GM12878 (cell line): ENCODE data around the gene ALG5. TPM values are rescaled to one million over a fixed set of nuclear protein-coding genes. Genes with fewer than 3 reads are reported as not detected.

Experiments used
- ATAC-seq: fragments of 200-7000 bp; cut with Tn5 transposase; 3 replicates; pipeline ENCODE4 v1.9.1; 2020; ENCODE audit warnings: mild to moderate bottlenecking, moderate library complexity
- BruUV-seq: library from RNA; stranded (reverse); fragments of 400-500 nt; replicated peaks from 2 replicates; lab custom pipeline; 2021; lab: Mats Ljungman, UMichigan
- CTCF ChIA-PET: fragments of 300-600 bp; sonication (Branson Sonifier 250); formaldehyde crosslinking; extraction: SDS; loops from one replicate; lab custom pipeline; 2021; ENCODE audit warnings: inconsistent platforms; lab: Yijun Ruan, JAX
- POLR2A ChIA-PET: fragments of 350-600 bp; formaldehyde crosslinking; extraction: SDS; loops from one replicate; lab custom pipeline; 2021; ENCODE audit warnings: inconsistent platforms; lab: Charles Lee
- RAD21 ChIA-PET: fragments of 300-600 bp; sonication (Branson Sonifier 250); formaldehyde crosslinking; loops from one replicate; lab custom pipeline; 2023; ENCODE audit warnings: antibody characterized with exemption; ENCODE audit not compliant: unreplicated experiment; lab: Charles Lee
- SMC1A ChIA-PET: fragments of 300-600 bp; sonication (Branson Sonifier 250); formaldehyde crosslinking; loops from one replicate; lab custom pipeline; 2023; ENCODE audit not compliant: unreplicated experiment, uncharacterized antibody; lab: Charles Lee
- DNase-seq: peaks from one replicate; pipeline ENCODE4 v3.0.0-alpha.2; 2011; ENCODE audit warnings: low read depth, low spot score
- FAIRE-seq: peaks from 3 replicates; lab custom pipeline; 2011; peaks lifted over from hg19 to GRCh38; lab: Jason Lieb, UNC
- H2AFZ ChIP-seq: 2 replicates; pipeline ENCODE4 v1.6.0; 2011; ENCODE audit warnings: low read depth, low read length, control low read depth; ENCODE audit not compliant: control insufficient read depth
- H3K27ac ChIP-seq: 2 replicates; pipeline ENCODE4 v1.5.1; 2011; ENCODE audit warnings: control low read depth; ENCODE audit not compliant: control insufficient read depth, insufficient read depth
- H3K27me3 ChIP-seq, 2 experiments: replicated peaks in 1 of 2; 2 replicates each; pipeline versions ENCODE4 v1.6.0 to v1.6.1; 2011; ENCODE audit warnings: low read length in 1 of 2; ENCODE audit not compliant: control insufficient read depth in 2 of 2, insufficient read depth in 2 of 2
- H3K36me3 ChIP-seq, 2 experiments: 2 replicates each; pipeline ENCODE4 v1.5.1; 2011; ENCODE audit warnings: low read length in 1 of 2; ENCODE audit not compliant: control insufficient read depth in 2 of 2, insufficient read depth in 2 of 2
- H3K4me1 ChIP-seq: 2 replicates; pipeline ENCODE4 v1.6.1; 2011; ENCODE audit warnings: mild to moderate bottlenecking, low read length, moderate library complexity, mixed read lengths; ENCODE audit not compliant: control insufficient read depth, insufficient read depth
- H3K4me2 ChIP-seq: 2 replicates; pipeline ENCODE4 v1.6.0; 2011; ENCODE audit warnings: control low read depth; ENCODE audit not compliant: control insufficient read depth, insufficient read depth
- H3K4me3 ChIP-seq: fragments of 200-600 bp; sonication (generic); 2 replicates; pipeline ENCODE4 v1.5.1; 2016
- H3K79me2 ChIP-seq: 2 replicates; pipeline ENCODE4 v1.6.0; 2011; ENCODE audit warnings: low read length; ENCODE audit not compliant: control insufficient read depth, insufficient read depth
- H3K9ac ChIP-seq: 2 replicates; pipeline ENCODE4 v1.8.0; 2011; ENCODE audit warnings: low read length, control low read depth, mixed read lengths; ENCODE audit not compliant: control insufficient read depth, insufficient read depth
- H3K9me3 ChIP-seq: replicated peaks from 3 replicates; pipeline ENCODE4 v1.5.1; 2011; ENCODE audit warnings: mild to moderate bottlenecking, low read length; ENCODE audit not compliant: control insufficient read depth, insufficient read depth
- H4K20me1 ChIP-seq: 2 replicates; pipeline ENCODE4 v1.6.0; 2011; ENCODE audit not compliant: control insufficient read depth, insufficient read depth
- CHD2 ChIP-seq: IDR thresholded peaks from 2 replicates; pipeline ENCODE4 v1.6.1; 2011; ENCODE audit warnings: low read depth, low read length, improper control_type of control experiment, borderline replicate concordance
- FOXM1 ChIP-seq: IDR thresholded peaks from 2 replicates; pipeline ENCODE4 v1.6.1; 2012; ENCODE audit warnings: low read depth, mild to moderate bottlenecking, inconsistent platforms, low read length, moderate library complexity
- NR2C1 ChIP-seq: fragments of 450-650 bp; IDR thresholded peaks from 2 replicates; pipeline ENCODE4 v1.6.1; 2017; ENCODE audit warnings: antibody characterized with exemption, mild to moderate bottlenecking, moderate library complexity
- PAX5 ChIP-seq: IDR thresholded peaks from 2 replicates; pipeline ENCODE4 v1.6.1; 2011; ENCODE audit warnings: low read depth, low read length, borderline replicate concordance
- PML ChIP-seq: IDR thresholded peaks from 2 replicates; pipeline ENCODE4 v1.6.1; 2012; ENCODE audit warnings: low read length, inconsistent platforms
- RFX5 ChIP-seq: IDR thresholded peaks from 2 replicates; pipeline ENCODE4 v1.6.1; 2011; ENCODE audit warnings: low read depth, low read length, improper control_type of control experiment
- YY1 ChIP-seq: IDR thresholded peaks from 2 replicates; pipeline ENCODE4 v1.6.1; 2011; ENCODE audit warnings: low read depth, mild to moderate bottlenecking, low read length
- ZNF217 ChIP-seq: fragments of 450-650 bp; IDR thresholded peaks from 2 replicates; pipeline ENCODE4 v1.6.1; 2017; ENCODE audit warnings: antibody characterized with exemption, mild to moderate bottlenecking
- WGBS: methylation state at CpG from one replicate; pipeline ENCODE4 v1.1.6; 2016; ENCODE audit warnings: low lambda C conversion rate; ENCODE audit not compliant: insufficient replicate concordance, insufficient coverage; ENCODE audit errors: missing lambda C conversion rate; 5-methylcytosine and 5-hydroxymethylcytosine counted together
- in situ Hi-C: fragments of 300-500 bp; cut with MboI; formaldehyde crosslinking; loops from 9 replicates; pipeline ENCODE4 v1.14.3; 2018; ENCODE audit warnings: mixed read lengths
- intact Hi-C: fragments of 100-400 bp; cut with micrococcal nuclease; formaldehyde crosslinking; loops from one replicate; pipeline ENCODE4 v1.14.2; 2022; ENCODE audit not compliant: unreplicated experiment
- polyA plus RNA-seq, 11 experiments: library from polyadenylated mRNA; depleted of rRNA in 4 of 11; unstranded in 6 of 11; stranded (reverse) in 5 of 11; fragments of >200 nt; fragmentation: Nextera tagmentation in 4 of 11; fragmentation: Illumina TruSeq in 1 of 11; extraction: Ambion mirVana in 4 of 11; extraction: Trizol in 1 of 11; gene quantifications; 1 replicate in 1 of 11; 2 replicates in 10 of 11; pipeline versions ENCODE4 v1.2.1 to v1.2.3, GENCODE V29; 2011 to 2016; ENCODE audit warnings: inconsistent platforms in 2 of 11, missing spikeins in 2 of 11, low read depth in 1 of 11
- total RNA-seq, 4 experiments: library from RNA; depleted of rRNA in 3 of 4; stranded (reverse); fragments of >200 nt in 3 of 4; fragmentation: Illumina TruSeq in 1 of 4; extraction: Trizol in 1 of 4; gene quantifications; 2 replicates each; pipeline versions ENCODE4 v1.2.1 to v1.2.3, GENCODE V29; 2013 to 2021
- TF ChIP-seq, protein P1 (sequence below): fragments of 450-650 bp; IDR thresholded peaks from 2 replicates; pipeline ENCODE4 v1.6.1; 2016; ENCODE audit warnings: mild to moderate bottlenecking

Gene ALG5
- total and polyA plus RNA-seq, 10 of the 15 experiments (the other 5 are each of a cell fraction or from before 2014, with no cell fraction given) = 23.9 to 82.2 (median 42.5) TPM

DNA sequence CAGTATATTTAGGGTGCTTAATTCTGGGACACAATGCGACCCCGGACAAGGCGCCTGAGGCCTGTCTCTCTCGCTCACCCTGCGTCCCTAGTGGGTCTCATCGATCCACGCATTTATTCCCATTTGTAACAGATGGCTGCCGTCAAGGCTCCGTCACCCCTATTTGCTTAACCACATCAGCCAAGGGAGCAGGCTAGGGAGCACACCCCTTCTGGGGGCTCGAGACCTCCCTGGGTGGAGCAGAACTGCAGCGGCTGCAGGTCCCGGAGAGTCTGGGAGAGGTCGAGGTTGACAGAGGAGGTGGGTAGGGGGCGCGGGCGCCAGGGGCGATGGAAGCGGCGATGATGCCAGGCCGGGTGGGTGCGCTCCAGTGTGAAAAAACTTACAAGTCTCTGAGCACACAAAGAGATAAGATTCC, 507 bp downstream of the ALG5 start:
- DNase-seq (no peak), FAIRE-seq (no peak), ATAC-seq (peak; percentile 1; the same call in 1 of the 3 replicates)
- in situ Hi-C loops = no loop called here
- Histone ChIP-seq H4K20me1 (no peaks in the 10 kb centered on the region), H3K36me3 (peaks cover 0 to 6% of the 10 kb centered on the region in 2 experiments; a peak in 2 of 4 replicates), H3K79me2 (peaks cover 50% of the 10 kb centered on the region), H3K27me3 (no peaks in the 10 kb centered on the region), H3K9me3 (no peaks in the 10 kb centered on the region), H3K27ac (peak overlapping the region; percentile 92), H3K4me2 (peak overlapping the region; percentile 83), H3K4me3 (peak overlapping the region; percentile 100), H3K9ac (peak overlapping the region; percentile 86), H3K4me1 (peaks cover 4% of the 10 kb centered on the region; the same call in 1 of the 2 replicates), H2AFZ (peak overlapping the region; percentile 74)
- TF ChIP-seq NR2C1 (no peak), ZNF217 (no peak), CHD2 (no peak), FOXM1 (no peak), PML (no peak), YY1 (no peak), RFX5 (no peak), PAX5 (no peak)
- TF ChIP-seq, protein P1, sequence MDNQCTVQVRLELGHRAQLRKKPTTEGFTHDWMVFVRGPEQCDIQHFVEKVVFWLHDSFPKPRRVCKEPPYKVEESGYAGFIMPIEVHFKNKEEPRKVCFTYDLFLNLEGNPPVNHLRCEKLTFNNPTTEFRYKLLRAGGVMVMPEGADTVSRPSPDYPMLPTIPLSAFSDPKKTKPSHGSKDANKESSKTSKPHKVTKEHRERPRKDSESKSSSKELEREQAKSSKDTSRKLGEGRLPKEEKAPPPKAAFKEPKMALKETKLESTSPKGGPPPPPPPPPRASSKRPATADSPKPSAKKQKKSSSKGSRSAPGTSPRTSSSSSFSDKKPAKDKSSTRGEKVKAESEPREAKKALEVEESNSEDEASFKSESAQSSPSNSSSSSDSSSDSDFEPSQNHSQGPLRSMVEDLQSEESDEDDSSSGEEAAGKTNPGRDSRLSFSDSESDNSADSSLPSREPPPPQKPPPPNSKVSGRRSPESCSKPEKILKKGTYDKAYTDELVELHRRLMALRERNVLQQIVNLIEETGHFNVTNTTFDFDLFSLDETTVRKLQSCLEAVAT = no peak
- ChIA-PET CTCF (interaction anchor here (1.3 to 1.9 kb wide), 2 partner anchors 17 to 140 kb away, joined by 5 to 8 read pairs; no protein-coding TSS in a partner anchor), RAD21 (no interaction called here), POLR2A (no interaction called here), SMC1A (interaction anchor here (0.9 to 1.6 kb wide), 2 partner anchors 16 to 67 kb away, joined by 3 to 4 read pairs; no protein-coding TSS in a partner anchor)
- intact Hi-C loops = loop anchor here (2.0 to 5.0 kb wide), 2 partner anchors 70 to 651 kb away; partner anchors contain the start of gene SPART
- BruUV-seq = no TSS peak
- under 1% methylated on average over 21 of the region's 21 CpGs for WGBS
